HG02852 (cell line): ENCODE data around the gene MMP24OS.
"Not testable (repeated sequence)": the region's sequence is repeated elsewhere in the genome, so short reads cannot be mapped to it uniquely, and the experiment has no call there.

Experiments used
- ATAC-seq: cut with Tn5 transposase; IDR thresholded peaks from one replicate; pipeline ENCODE4 v1.9.1; 2021; ENCODE audit warnings: mild to moderate bottlenecking, moderate library complexity; ENCODE audit not compliant: unreplicated experiment

The MMP24OS gene

DNA sequence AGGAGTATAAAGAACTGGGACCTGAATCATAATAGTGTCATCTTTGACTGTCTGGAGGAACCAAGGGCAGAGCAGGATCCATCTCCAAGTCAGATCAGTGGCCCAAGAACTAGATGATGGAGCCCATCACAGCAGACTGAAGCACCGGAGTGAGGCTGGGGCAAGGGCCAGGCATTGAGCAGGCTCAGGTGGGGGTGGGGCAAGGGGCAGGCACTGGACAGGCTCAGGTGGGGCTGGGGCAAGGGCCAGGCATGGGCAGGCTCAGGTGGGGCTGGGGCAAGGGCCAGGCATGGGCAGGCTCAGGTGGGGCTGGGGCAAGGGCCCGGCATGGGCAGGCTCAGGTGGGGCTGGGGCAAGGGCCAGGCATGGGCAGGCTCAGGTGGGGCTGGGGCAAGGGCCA is 25.3 kb downstream of the MMP24OS start:
- ATAC-seq = not testable (repeated sequence)

DNA sequence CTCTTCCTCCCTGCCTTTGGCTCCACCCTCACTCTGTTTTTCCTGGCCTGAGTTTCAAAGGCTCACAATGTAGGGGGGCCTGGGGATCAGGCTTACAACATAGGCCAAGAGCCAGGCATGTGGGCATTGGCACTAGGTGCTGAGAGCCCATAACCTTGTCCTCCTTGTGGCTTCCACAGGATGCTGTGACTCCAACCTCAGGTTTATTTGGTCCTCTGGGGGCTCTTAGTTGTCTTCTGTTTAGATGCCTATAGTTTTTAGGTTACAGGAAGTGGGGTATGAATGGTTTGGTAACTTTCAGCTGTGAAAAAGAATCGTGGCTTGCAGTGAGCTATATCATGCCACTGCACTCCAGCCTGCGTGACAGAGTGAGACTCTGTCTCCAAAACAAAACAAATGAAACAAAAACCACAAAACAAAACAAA is 25.9 kb downstream of the MMP24OS start:
- ATAC-seq = no peak

DNA sequence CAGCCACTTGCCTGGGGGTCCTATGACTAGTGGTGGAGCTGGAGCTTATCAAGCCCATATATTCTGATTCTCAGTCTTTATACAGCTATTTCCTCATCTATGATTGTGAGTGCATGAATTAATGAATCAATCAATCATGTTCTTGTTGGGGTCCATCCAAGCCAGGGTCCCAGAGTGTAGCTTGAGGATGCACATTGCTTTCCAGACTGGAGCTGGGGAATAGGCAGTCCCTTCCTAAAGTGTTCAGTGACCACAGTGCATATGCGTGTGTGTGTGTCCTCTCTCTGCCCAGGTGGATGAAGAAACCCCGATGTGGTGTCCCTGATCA is 26.3 kb downstream of the MMP24OS start:
- ATAC-seq = no peak

DNA sequence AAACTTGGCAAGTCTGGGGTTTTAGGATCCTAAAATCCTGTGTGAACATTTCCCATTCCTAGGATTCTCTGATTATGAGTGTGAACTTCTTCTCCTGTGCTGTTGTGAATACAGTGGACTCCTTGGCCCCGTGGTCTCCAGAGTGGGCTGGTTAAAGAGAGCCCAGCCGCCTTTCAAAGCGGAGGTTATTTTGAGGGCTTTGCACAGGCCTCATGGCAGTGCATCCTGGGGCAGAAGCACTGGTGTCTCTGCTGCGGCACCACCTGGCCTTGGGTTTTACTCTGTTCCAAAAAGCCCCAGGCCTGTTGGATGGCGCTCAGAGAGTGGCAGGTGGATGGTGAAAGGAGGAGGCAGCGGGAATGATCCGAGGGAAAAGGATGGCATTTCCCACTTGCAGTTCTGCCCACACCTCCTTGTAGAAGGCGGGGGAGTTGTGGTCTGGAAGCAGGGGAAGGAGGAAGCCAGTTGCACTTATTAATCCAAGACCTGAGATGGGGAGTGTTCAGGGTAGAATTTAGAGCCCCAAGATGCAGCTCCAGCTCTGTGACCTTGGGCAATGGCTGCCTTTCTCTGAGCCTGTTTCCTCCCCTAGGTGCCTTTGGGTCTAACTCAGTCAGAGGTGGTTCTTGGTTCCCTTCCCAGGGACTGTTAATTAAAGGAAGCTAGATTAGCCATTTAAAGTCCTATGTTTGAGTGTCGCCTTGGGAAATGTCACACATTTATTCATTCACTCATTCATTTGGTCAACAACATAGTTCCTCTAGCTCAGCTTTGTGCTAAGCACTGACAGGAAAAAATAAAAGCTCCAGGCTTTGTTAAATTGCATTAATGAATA is 29.1 kb downstream of the MMP24OS start:
- no peak for ATAC-seq

DNA sequence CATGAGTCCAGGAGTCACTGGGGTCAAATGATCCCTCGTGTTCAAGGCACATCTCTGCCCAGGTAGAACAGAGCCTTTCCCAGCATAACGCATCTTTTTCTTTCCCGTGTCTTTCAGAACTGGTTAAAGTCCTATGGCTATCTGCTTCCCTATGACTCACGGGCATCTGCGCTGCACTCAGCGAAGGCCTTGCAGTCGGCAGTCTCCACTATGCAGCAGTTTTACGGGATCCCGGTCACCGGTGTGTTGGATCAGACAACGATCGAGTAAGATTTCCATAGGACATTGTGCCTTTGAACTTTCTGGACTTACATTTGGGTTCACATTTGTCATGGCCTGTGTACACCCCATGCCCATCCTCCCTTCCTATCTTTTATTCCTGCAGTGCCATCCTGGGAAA is 31.2 kb downstream of the MMP24OS start:
- no peak for ATAC-seq

DNA sequence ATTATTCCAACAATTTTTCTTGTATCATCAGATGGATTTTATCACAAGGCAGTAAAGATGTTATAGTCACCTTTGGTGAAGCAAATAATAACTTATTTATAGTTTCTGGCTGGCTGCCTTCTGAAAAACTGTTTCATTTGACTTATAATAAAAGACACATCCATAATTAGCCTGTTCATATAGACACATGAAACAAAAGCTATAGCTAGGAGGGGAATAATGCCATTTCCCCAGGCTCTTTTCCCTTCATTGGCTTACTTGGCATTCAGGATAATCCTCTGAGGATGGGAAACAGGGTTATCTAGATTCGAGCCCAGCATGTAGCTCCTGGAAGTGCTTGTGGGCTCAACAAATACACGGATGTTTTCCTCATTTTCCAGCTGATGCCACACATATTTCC is 33.9 kb downstream of the MMP24OS start:
- ATAC-seq = no peak

DNA sequence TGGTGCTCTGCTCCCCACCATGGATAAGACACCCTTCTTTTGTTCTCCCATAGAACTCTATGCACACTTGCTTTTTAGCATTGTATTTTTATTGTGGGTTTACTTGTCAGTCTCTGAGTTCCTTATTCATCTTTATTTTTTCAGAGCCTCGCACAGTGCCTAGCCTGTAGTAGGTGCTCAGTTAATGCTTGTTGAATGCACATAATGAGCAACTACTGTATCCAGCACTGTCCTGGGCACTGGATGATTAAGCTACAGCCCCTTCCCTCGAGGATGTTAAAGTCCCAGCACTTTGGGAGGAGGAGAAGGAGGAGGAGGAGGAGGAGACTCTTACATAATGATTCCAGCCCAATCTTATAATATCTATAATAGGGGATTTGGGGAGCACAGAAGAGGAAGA is 34.6 kb downstream of the MMP24OS start:
- no peak for ATAC-seq

DNA sequence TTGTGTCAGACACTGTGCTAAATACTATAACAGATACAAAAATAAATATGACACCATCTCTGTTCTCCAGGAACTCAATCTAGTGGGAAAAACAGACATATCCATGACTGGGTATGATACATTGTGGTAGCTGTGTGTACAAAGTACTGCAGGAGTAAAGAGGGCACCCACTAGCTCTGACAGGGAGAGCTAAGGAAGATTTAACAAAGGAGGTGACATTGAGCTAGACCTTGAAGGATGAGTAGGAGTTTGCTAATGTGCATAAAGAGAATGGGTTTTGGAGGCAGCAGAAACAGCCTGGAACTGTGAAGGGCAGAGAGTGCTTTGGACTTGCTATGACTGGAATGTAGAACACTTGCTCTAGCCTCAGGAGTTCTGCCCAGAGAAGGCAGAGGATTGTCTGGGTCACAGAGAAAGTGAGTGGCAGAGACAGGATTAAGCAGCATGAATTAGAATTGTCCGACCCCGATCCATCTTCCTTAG is 37.1 kb downstream of the MMP24OS start:
- no peak for ATAC-seq

DNA sequence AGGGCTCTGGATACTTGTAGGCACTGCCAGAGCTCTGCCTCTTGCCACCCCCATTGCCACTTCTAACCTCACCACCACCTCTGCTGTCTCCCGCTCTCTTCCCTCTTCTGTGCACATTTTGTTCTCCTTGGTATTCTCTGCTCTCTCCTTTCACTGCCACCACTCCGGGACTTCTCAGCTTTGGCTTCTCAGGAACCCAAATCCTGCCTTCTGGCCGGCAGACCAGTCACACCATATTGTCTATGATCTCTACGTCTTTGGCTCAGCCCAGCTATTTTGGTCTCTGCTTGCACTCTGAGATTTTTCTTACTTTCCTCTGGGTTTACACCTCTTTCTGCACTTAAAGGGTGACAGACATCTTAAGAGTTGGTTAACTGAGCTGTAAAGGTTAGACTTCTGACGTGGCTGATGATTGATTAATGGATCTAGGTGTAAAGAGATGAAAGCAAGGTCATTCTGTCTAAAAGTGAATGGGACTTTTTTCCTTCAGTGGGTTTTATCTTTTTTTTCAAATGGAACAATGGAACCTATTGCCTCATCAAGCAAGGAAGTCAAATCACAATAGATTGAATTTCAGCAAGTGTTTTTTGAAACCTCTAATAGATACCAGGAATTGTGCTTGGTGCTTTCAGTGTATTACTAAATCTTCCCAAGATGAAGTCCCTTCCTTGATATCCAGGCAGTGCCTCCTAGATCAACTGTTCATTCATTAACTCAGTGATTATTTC is 37.7 kb downstream of the MMP24OS start:
- no peak for ATAC-seq

DNA sequence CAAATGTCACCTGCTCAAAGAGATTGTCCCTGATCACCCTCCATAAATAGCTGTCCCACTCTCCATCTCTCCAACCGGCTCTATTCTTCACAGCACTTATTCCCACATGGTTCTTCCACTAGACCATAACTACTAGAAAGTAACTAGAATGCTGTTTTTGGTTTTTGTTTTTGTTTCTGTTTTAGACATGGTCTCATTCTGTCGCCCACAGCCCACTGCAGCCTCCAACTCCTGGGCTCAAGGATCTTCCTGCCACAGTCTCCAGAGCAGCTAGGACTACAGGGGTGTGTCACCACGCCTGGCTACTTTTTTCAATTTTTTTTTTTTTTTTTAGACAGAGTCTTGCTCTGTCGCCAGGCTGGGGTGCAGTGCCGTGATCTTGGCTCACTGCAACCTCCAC is 39.2 kb downstream of the MMP24OS start:
- no peak for ATAC-seq

DNA sequence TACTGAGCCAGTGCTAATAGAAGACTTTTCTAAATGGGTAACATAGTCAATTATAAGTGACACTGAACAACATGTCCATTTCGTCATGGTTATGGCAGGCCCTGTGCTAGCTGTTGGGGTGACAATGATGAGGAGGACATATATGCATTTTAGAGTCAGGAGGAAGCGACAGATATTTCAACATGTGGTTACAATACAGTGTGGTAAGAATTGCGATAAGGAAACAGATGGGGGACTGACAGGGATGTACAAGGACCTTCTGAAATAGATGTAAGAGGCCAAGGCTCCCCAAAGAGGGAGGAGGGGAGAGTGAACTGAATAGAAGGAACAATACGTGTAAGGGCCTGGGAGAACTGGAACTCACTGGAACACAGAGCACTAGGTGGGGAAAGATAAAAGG is 39.8 kb downstream of the MMP24OS start:
- ATAC-seq = no peak

DNA sequence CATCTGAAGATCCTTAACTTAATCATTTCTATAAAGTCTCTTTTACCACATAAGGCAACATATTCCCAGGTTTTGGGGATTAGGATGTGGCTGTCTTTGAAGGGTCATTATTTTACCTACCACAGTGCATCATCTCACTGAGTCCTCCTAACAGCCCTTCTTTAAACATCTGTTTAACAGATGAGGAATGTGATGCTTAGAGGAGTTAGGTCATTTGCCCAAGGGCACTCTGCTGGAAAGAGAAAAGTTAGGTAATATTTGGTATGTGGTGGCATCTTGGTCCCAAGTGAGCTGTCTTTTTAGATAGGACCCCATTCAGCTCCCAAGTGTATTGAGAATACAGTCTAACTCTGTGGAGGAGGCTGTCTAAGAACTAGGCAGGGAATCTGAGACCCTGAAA is 40.4 kb downstream of the MMP24OS start:
- no peak for ATAC-seq

DNA sequence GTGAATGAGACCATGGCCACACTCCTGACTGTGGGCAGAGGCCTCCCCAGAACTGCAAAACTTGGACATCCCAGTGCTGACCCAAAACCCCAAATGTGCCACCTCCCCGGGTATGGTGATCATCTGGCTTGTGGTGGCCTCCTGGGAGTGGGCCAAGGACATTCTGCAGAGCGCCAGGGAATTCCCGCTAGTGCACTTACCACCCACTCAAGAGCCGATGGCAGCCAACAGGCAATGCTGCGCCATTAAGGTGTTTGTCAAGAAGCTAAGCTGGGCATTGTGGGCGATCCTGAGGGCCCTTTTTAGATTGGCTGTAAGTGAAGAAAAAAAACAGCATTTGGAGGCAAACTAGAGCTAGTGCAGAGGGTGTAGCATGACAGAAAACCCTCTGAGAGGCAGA is 42.0 kb downstream of the MMP24OS start:
- ATAC-seq = no peak

DNA sequence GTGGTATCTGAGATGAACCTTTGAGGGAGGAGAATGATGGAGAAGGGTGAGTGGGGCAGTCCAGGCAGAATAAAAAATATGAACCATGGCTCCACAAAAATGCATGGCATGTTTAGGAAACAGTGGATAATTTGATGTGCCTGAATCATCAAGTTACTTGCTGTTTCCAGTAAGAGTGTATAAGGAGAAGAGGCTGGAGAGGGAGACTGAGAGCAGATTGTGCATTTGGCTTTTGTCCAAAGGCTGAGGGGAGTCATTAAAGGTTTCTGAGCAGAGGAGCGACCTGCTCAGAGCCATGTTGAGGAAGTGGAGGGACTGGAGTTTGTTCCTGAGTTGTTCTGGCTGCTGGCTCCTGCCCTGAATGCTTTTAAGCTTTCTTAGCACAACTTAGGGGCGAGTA is 45.3 kb downstream of the MMP24OS start:
- ATAC-seq = no peak

DNA sequence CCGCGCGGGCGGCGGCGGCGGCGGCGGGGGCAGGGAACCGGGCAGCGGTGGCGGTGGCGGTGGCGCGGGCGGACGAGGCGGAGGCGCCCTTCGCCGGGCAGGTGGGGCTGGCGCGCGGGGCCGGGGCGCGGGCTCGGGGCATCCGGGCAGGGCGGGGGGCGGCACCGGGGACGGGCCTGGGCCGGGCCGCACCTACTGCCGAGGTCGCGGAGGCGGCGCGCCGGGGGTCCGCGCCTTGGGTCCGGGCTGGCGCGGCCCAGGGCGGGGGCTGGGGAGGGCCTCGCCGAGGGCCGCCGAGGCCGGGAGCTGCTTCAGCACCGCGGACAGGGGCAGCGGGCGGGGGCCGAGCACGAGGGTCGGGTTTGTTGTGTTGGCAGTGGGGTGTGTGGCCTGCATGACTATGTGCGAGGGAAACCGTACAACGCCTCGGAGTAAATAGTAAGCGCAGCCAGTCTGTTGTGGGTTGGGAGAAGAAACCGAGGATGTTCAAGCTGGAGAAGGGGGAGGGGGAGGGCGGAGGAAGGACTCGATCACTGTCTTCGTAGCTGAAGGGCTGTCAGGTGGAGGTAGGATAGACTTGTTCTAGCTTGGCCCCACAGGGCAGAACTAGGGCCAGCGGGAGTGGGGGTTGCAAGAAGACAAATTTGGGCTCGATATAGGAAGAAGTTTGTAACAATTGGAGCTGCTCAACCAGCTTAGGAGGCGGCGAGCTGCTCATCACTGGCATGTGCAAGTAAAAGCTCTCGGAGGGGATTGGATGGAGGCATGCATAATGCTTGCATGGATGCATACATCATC is 50.8 kb downstream of the MMP24OS start:
- no peak for ATAC-seq
